ENCODE data around the gene STK38. TPM values are rescaled to one million over a fixed set of nuclear protein-coding genes. Genes with fewer than 3 reads are reported as not detected.
A peak's percentile ranks its signal among the peaks of the same experiment; 100 is the strongest.

STK38 gene
- polyA plus RNA-seq, 2 of the 4 experiments (the other 2 are of a cell fraction), result 30.0 to 30.9 TPM

DNA sequence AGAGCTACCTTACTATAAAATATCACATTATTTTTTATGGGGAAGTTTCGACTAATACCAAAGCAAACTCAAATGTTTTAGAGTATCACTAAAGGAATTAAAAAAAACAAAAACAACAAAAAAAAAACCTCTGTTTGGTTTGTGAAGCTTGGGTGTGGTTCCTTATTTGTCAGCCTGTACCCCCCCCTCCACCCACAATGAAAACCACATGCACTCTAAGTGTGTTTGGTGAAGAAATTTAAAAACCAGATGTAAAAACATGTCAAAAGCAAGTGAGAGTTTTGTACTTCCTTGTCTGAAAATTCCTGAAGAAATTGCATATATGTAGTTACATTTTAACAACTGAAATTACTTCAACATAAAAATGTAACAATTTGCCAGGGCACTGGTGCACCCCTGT, 3.1 kb downstream of the STK38 start (continued):
- no peak for TF ChIP-seq ESRRA (IDR thresholded peaks at IDR 0.05; ENCODE audit: borderline replicate concordance, low read length)
- TF ChIP-seq RNF2 (IDR thresholded peaks at IDR 0.05; ENCODE audit: borderline replicate concordance, low read depth), result no peak
- no peak for TF ChIP-seq PBX3 (IDR thresholded peaks at IDR 0.05)

DNA sequence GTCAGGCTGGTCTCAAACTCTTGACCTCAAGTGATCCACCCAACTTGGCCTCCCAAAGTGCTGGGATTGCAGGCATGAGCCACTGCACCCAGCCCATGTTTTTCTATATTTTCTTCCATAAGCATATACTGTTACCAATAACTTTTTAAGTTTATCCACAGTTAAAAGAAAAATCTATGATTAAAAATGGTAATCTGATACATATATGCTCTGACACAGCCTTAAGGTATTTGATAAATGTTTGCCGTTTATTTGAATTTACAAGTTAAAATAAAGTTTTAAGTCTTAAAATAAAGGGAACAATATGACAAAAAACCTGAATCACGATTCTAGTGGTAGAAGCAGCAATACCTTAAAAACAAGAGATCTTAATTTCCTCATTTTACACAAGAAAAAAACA, 5.2 kb downstream of the STK38 start:
- Histone ChIP-seq H3K4me2 (0 out of 3 replicates have a peak overlapping the region, but pooled peaks have one; percentile 16), H3K27ac (no peak overlapping the region), H3K4me1 (peaks cover 23% of the 10 kb centered on the region), H3K9me3 (no peaks in the 10 kb centered on the region), H3K4me3 (no peak overlapping the region)
- ATAC-seq, result no peak
- ChIA-PET POLR2A (no interaction called here), CTCF (no interaction called here)
- FAIRE-seq, result no peak
- no peak for DNase-seq (ENCODE audit: low read depth in 1 of 2, low spot score in 1 of 2)
- no peak for TF ChIP-seq MYC (IDR thresholded peaks at IDR 0.05; ENCODE audit: borderline replicate concordance, low read length)
- TF ChIP-seq HOXA7 (CRISPR knock-in tag; IDR thresholded peaks at IDR 0.05), result no peak
- TF ChIP-seq CEBPB (IDR thresholded peaks at IDR 0.05), result no peak
- TF ChIP-seq, protein P1, sequence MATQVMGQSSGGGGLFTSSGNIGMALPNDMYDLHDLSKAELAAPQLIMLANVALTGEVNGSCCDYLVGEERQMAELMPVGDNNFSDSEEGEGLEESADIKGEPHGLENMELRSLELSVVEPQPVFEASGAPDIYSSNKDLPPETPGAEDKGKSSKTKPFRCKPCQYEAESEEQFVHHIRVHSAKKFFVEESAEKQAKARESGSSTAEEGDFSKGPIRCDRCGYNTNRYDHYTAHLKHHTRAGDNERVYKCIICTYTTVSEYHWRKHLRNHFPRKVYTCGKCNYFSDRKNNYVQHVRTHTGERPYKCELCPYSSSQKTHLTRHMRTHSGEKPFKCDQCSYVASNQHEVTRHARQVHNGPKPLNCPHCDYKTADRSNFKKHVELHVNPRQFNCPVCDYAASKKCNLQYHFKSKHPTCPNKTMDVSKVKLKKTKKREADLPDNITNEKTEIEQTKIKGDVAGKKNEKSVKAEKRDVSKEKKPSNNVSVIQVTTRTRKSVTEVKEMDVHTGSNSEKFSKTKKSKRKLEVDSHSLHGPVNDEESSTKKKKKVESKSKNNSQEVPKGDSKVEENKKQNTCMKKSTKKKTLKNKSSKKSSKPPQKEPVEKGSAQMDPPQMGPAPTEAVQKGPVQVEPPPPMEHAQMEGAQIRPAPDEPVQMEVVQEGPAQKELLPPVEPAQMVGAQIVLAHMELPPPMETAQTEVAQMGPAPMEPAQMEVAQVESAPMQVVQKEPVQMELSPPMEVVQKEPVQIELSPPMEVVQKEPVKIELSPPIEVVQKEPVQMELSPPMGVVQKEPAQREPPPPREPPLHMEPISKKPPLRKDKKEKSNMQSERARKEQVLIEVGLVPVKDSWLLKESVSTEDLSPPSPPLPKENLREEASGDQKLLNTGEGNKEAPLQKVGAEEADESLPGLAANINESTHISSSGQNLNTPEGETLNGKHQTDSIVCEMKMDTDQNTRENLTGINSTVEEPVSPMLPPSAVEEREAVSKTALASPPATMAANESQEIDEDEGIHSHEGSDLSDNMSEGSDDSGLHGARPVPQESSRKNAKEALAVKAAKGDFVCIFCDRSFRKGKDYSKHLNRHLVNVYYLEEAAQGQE (IDR thresholded peaks at IDR 0.05), result no peak
- no peak for TF ChIP-seq RCOR1 (IDR thresholded peaks at IDR 0.05; ENCODE audit: low read depth, low read length)
- no peak for TF ChIP-seq MAZ (IDR thresholded peaks at IDR 0.05; ENCODE audit: borderline replicate concordance, low read depth, low read length)
- no peak for TF ChIP-seq HOXB13 (CRISPR knock-in tag; IDR thresholded peaks at IDR 0.05; ENCODE audit: low read depth)
- no peak for TF ChIP-seq NPAS2 (CRISPR knock-in tag; IDR thresholded peaks at IDR 0.05; ENCODE audit: borderline replicate concordance)
- no peak for TF ChIP-seq POLR2A (IDR thresholded peaks at IDR 0.05; ENCODE audit: low read length)
- TF ChIP-seq ZC3H11A (IDR thresholded peaks at IDR 0.05), result no peak
- no peak for TF ChIP-seq CHD2 (IDR thresholded peaks at IDR 0.05; ENCODE audit: low read length, partially characterized antibody)
- TF ChIP-seq CBX8 (IDR thresholded peaks at IDR 0.05), result no peak
- TF ChIP-seq, protein P2, sequence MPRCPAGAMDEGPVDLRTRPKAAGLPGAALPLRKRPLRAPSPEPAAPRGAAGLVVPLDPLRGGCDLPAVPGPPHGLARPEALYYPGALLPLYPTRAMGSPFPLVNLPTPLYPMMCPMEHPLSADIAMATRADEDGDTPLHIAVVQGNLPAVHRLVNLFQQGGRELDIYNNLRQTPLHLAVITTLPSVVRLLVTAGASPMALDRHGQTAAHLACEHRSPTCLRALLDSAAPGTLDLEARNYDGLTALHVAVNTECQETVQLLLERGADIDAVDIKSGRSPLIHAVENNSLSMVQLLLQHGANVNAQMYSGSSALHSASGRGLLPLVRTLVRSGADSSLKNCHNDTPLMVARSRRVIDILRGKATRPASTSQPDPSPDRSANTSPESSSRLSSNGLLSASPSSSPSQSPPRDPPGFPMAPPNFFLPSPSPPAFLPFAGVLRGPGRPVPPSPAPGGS (IDR thresholded peaks at IDR 0.05), result no peak
- WGBS (ENCODE audit: missing lambda C conversion rate), result 64% methylated on average over 2 of the region's 2 CpGs

- POLR2A ChIA-PET, result no interaction called here
- no peak for DNase-seq (ENCODE audit: low read depth in 1 of 2, low spot score in 1 of 2)
- no peak overlapping the region for H3K27ac ChIP-seq
- no peak for ATAC-seq
- no peaks in the 10 kb centered on the region for H3K9me3 ChIP-seq
- H3K4me1 ChIP-seq, result peaks cover 15% of the 10 kb centered on the region
- no peak for FAIRE-seq
- H3K4me3 ChIP-seq, result no peak overlapping the region
- H3K4me2 ChIP-seq, result no peak overlapping the region
- TF ChIP-seq PBX3 (IDR thresholded peaks at IDR 0.05), result no peak
- 89% methylated on average over 4 of the region's 4 CpGs for WGBS (ENCODE audit: missing lambda C conversion rate)
- CTCF ChIA-PET, result no interaction called here
These were observed 7.3 kb downstream of the STK38 start for GRCh38 chr6:36539814-36540568.

Data from A549 (cell line).